GM12878 (cell line): ENCODE measurements around the gene FGL2.

Source experiments
- BACH1 ChIP-seq: fragments of 450-650 bp; IDR thresholded peaks from 2 replicates; pipeline ENCODE4 v1.6.1; 2017; ENCODE audit warnings: mild to moderate bottlenecking, borderline replicate concordance
- CEBPB ChIP-seq, 2 experiments: fragments of 150-350 bp in 1 of 2; IDR thresholded peaks; 2 replicates each; pipeline ENCODE4 v1.6.1; 2012 to 2014; ENCODE audit warnings: low read depth in 2 of 2, low read length in 2 of 2, borderline replicate concordance in 1 of 2, inconsistent platforms in 1 of 2
- EED ChIP-seq: sonication (generic); IDR thresholded peaks from 2 replicates; pipeline ENCODE4 v1.6.1; 2016; ENCODE audit warnings: antibody characterized with exemption, low read depth
- ETV6 ChIP-seq, 2 experiments: fragments of 450-650 bp in 1 of 2; IDR thresholded peaks in 1 of 2; conservative IDR thresholded peaks in 1 of 2; 2 replicates each; pipeline ENCODE4 v1.6.1; 2014; ENCODE audit warnings: antibody characterized with exemption in 1 of 2, borderline replicate concordance in 1 of 2, low read depth in 1 of 2, mild to moderate bottlenecking in 1 of 2, moderate library complexity in 1 of 2
- NFIC ChIP-seq: IDR thresholded peaks from 2 replicates; pipeline ENCODE4 v1.6.1; 2012; ENCODE audit warnings: low read depth, mild to moderate bottlenecking, inconsistent platforms, low read length, moderate library complexity
- POLR2A ChIP-seq: IDR thresholded peaks from 2 replicates; pipeline ENCODE4 v1.6.1; 2011; ENCODE audit warnings: low read depth, mild to moderate bottlenecking, low read length
- YY1 ChIP-seq: IDR thresholded peaks from 2 replicates; pipeline ENCODE4 v1.6.1; 2011; ENCODE audit warnings: low read depth, mild to moderate bottlenecking, low read length
- ZNF24 ChIP-seq: fragments of 450-650 bp; IDR thresholded peaks from 2 replicates; pipeline ENCODE4 v1.6.1; 2017; ENCODE audit warnings: antibody characterized with exemption, mild to moderate bottlenecking
- ZNF687 ChIP-seq: fragments of 450-650 bp; IDR thresholded peaks from 2 replicates; pipeline ENCODE4 v1.6.1; 2017; ENCODE audit warnings: mild to moderate bottlenecking, moderate library complexity

GRCh38 chr7:77182261-77182660 lies 17.4 kb downstream of the FGL2 start:
- no peak for TF ChIP-seq BACH1
- no peak for TF ChIP-seq POLR2A
- TF ChIP-seq ZNF24: no peak
- no peak for TF ChIP-seq CEBPB (IDR thresholded peaks at IDR 0.05; ENCODE audit: borderline replicate concordance in 1 of 2, low read depth in 2 of 2, low read length in 2 of 2)
- no peak for TF ChIP-seq EED
- no peak for TF ChIP-seq YY1
- TF ChIP-seq NFIC: no peak
- no peak for TF ChIP-seq ETV6 (conservative IDR thresholded peaks at IDR 0.05 in 1 of 2, IDR thresholded peaks at IDR 0.05 in 1 of 2; ENCODE audit: borderline replicate concordance in 1 of 2, low read depth in 1 of 2)
- no peak for TF ChIP-seq ZNF687
